K562 (cell line): Measurements from ENCODE around the gene TOX3. TPM values are rescaled to one million over a fixed set of nuclear protein-coding genes. Genes with fewer than 3 reads are reported as not detected.

ENCODE experiments used
- ATAC-seq: fragments of 200-7000 bp; cut with Tn5 transposase; 3 replicates; pipeline ENCODE4 v1.9.1; 2020; ENCODE audit warnings: moderate library complexity
- BruUV-seq: library from RNA; stranded (reverse); fragments of 400-500 nt; replicated peaks from 2 replicates; lab custom pipeline; 2021; lab: Mats Ljungman, UMichigan
- CTCF ChIA-PET: fragments of 300-600 bp; formaldehyde crosslinking; extraction: SDS; loops from one replicate; lab custom pipeline; 2021; ENCODE audit warnings: low intra/inter-chr PET ratio; lab: Yijun Ruan, JAX
- POLR2A ChIA-PET: fragments of 300-600, 350-650 bp; sonication (Branson Sonifier 250); formaldehyde crosslinking; extraction: SDS; loops from one replicate; lab custom pipeline; 2021; ENCODE audit warnings: antibody characterized with exemption, inconsistent platforms; lab: Yijun Ruan, JAX
- DNase-seq, 4 experiments: peaks; one replicate each; pipeline versions ENCODE4 v3.0.0 to v3.0.0-alpha.2; 2011 to 2018; ENCODE audit warnings: low spot score in 3 of 4, mixed read lengths in 3 of 4; ENCODE audit errors: extremely low read depth in 1 of 4
- FAIRE-seq: peaks from 2 replicates; lab custom pipeline; 2011; peaks lifted over from hg19 to GRCh38; lab: Jason Lieb, UNC
- H2AFZ ChIP-seq: 2 replicates; pipeline ENCODE4 v1.6.0; 2011; ENCODE audit warnings: low read depth, low read length, control low read depth, inconsistent platforms
- H3K27ac ChIP-seq: fragments of 200-600 bp; 3 replicates; pipeline ENCODE4 v1.8.0; 2011; ENCODE audit warnings: low read depth, mild to moderate bottlenecking, control low read depth, inconsistent platforms, low read length, moderate library complexity, mixed read lengths; ENCODE audit errors: extremely low read depth
- H3K27me3 ChIP-seq, 2 experiments: fragments of 300-600 bp in 1 of 2; 2 replicates in 1 of 2; 3 replicates in 1 of 2; pipeline versions ENCODE4 v1.6.0 to v1.8.0; 2011; ENCODE audit warnings: inconsistent platforms in 2 of 2, low read length in 2 of 2, mild to moderate bottlenecking in 1 of 2, mixed read lengths in 1 of 2, moderate library complexity in 1 of 2; ENCODE audit not compliant: control insufficient read depth in 2 of 2, insufficient read depth in 2 of 2
- H3K36me3 ChIP-seq: fragments of 300-600 bp; 3 replicates; pipeline ENCODE4 v1.8.0; 2011; ENCODE audit warnings: mild to moderate bottlenecking, low read length, inconsistent platforms; ENCODE audit not compliant: control insufficient read depth, insufficient read depth
- H3K4me1 ChIP-seq, 2 experiments: fragments of 200-600 bp in 1 of 2; replicated peaks in 1 of 2; 2 replicates in 1 of 2; 3 replicates in 1 of 2; pipeline versions ENCODE4 v1.5.1 to v1.8.0; 2011; ENCODE audit warnings: inconsistent platforms in 2 of 2, low read length in 2 of 2, mild to moderate bottlenecking in 1 of 2, mixed read lengths in 1 of 2, moderate library complexity in 1 of 2; ENCODE audit not compliant: control insufficient read depth in 2 of 2, insufficient read depth in 2 of 2
- H3K4me2 ChIP-seq: 2 replicates; pipeline ENCODE4 v1.6.1; 2011; ENCODE audit warnings: low read length, control low read depth, inconsistent platforms, mixed read lengths; ENCODE audit not compliant: insufficient read depth
- H3K4me3 ChIP-seq: fragments of 200-600 bp; sonication (generic), shearing (Covaris generic); 2 replicates; pipeline ENCODE4 v1.5.1; 2016; ENCODE audit warnings: control low read depth, inconsistent platforms
- H3K79me2 ChIP-seq: fragments of 200-600 bp; 3 replicates; pipeline ENCODE4 v1.8.0; 2011; ENCODE audit warnings: low read length, inconsistent platforms; ENCODE audit not compliant: control insufficient read depth, insufficient read depth
- H3K9ac ChIP-seq, 2 experiments: 2 replicates each; pipeline versions ENCODE4 v1.6.0 to v1.6.1; 2011; ENCODE audit warnings: low read depth in 2 of 2, low read length in 2 of 2, control low read depth in 1 of 2, inconsistent platforms in 1 of 2, mild to moderate bottlenecking in 1 of 2, mixed read lengths in 1 of 2; ENCODE audit not compliant: insufficient read depth in 1 of 2
- H3K9me1 ChIP-seq: one replicate; pipeline ENCODE4 v1.6.0; 2011; ENCODE audit warnings: inconsistent platforms, mild to moderate bottlenecking, low read length, moderate library complexity; ENCODE audit not compliant: control insufficient read depth, insufficient read depth
- H3K9me3 ChIP-seq: replicated peaks from 2 replicates; pipeline ENCODE4 v1.5.1; 2011; ENCODE audit warnings: low read depth, low read length, inconsistent platforms; ENCODE audit not compliant: control insufficient read depth, insufficient read depth
- H4K20me1 ChIP-seq: replicated peaks from 2 replicates; pipeline ENCODE4 v1.6.1; 2011; ENCODE audit warnings: low read length, inconsistent platforms, mixed read lengths; ENCODE audit not compliant: control insufficient read depth, insufficient read depth
- BRD9 ChIP-seq: fragments of 450-650 bp; IDR thresholded peaks from 2 replicates; pipeline ENCODE4 v1.6.1; 2018; ENCODE audit warnings: low read depth; ENCODE audit not compliant: partially characterized antibody
- CBFB ChIP-seq: sonication (generic); formaldehyde crosslinking; IDR thresholded peaks from 2 replicates; pipeline ENCODE4 v1.4.0; 2020; ENCODE audit warnings: mild to moderate bottlenecking, missing genetic modification reagents
- FOXM1 ChIP-seq, 2 experiments: fragments of 450-650 bp in 1 of 2; sonication (generic) in 1 of 2; formaldehyde crosslinking in 1 of 2; IDR thresholded peaks; 2 replicates each; pipeline versions ENCODE4 v1.6.1 to v1.9.0; 2017 to 2022; ENCODE audit warnings: low read depth in 2 of 2, mild to moderate bottlenecking in 2 of 2, missing genetic modification reagents in 1 of 2, moderate library complexity in 1 of 2
- HEY1 ChIP-seq: fragments of 250-450 bp; sonication (Bioruptor Pico); IDR thresholded peaks from 2 replicates; pipeline ENCODE4 v1.5.0; 2020; ENCODE audit warnings: mild to moderate bottlenecking, moderate library complexity, borderline replicate concordance
- MAFK ChIP-seq: IDR thresholded peaks from 2 replicates; pipeline ENCODE4 v1.6.1; 2011; ENCODE audit warnings: low read length, improper control_type of control experiment
- RBM25 ChIP-seq: fragments of 200-400 bp; formaldehyde crosslinking; IDR thresholded peaks from 2 replicates; pipeline ENCODE4 v1.6.1; 2018; ENCODE audit warnings: low read length, low read depth, moderate library complexity; ENCODE audit not compliant: severe bottlenecking
- SNRNP70 ChIP-seq: fragments of 200-400 bp; formaldehyde crosslinking; optimal IDR thresholded peaks from 2 replicates; pipeline ENCODE3; 2017; ENCODE audit warnings: low read depth, low read length
- ZNF695 ChIP-seq: fragments of 450-650 bp; formaldehyde crosslinking; IDR thresholded peaks from 2 replicates; pipeline ENCODE4 v1.4.0; 2020; ENCODE audit warnings: mild to moderate bottlenecking, moderate library complexity
- WGBS: fragments of 100-300 bp; shearing (Covaris generic); methylation state at CpG from one replicate; pipeline ENCODE4 v1.1.6; 2016; ENCODE audit warnings: low coverage, mixed read lengths; ENCODE audit not compliant: insufficient coverage; ENCODE audit errors: missing lambda C conversion rate; 5-methylcytosine and 5-hydroxymethylcytosine counted together
- in situ Hi-C: fragments of 300-500 bp; cut with MboI; formaldehyde crosslinking; loops from 4 replicates; pipeline ENCODE4 v1.15.0; 2018; ENCODE audit warnings: inconsistent platforms, mixed read lengths
- intact Hi-C: fragments of 100-400 bp; cut with micrococcal nuclease; formaldehyde crosslinking; loops from 2 replicates; pipeline ENCODE4 v1.14.2; 2022
- polyA plus RNA-seq, 8 experiments: library from polyadenylated mRNA; depleted of rRNA in 4 of 8; stranded (reverse) in 5 of 8; unstranded in 3 of 8; fragments of >200 nt; fragmentation: Nextera tagmentation in 2 of 8; fragmentation: Illumina TruSeq in 1 of 8; extraction: Ambion mirVana in 2 of 8; extraction: Trizol in 1 of 8; gene quantifications; 2 replicates each; pipeline versions ENCODE4 v1.2.1 to v1.2.3, GENCODE V29; 2011 to 2014; ENCODE audit warnings: inconsistent platforms in 1 of 8, missing spikeins in 1 of 8
- total RNA-seq, 7 experiments: library from RNA; depleted of rRNA in 6 of 7; stranded (reverse); fragments of >200 nt in 6 of 7; fragmentation: Illumina TruSeq in 2 of 7; extraction: Trizol in 2 of 7; gene quantifications; 2 replicates each; pipeline versions ENCODE4 v1.2.1 to v1.2.3, GENCODE V29; 2011 to 2021; ENCODE audit warnings: low replicate concordance in 1 of 7

TOX3 gene
- total and polyA plus RNA-seq, 9 of the 15 experiments (the other 6 are each of a cell fraction or from before 2014, with no cell fraction given): not detected

DNA sequence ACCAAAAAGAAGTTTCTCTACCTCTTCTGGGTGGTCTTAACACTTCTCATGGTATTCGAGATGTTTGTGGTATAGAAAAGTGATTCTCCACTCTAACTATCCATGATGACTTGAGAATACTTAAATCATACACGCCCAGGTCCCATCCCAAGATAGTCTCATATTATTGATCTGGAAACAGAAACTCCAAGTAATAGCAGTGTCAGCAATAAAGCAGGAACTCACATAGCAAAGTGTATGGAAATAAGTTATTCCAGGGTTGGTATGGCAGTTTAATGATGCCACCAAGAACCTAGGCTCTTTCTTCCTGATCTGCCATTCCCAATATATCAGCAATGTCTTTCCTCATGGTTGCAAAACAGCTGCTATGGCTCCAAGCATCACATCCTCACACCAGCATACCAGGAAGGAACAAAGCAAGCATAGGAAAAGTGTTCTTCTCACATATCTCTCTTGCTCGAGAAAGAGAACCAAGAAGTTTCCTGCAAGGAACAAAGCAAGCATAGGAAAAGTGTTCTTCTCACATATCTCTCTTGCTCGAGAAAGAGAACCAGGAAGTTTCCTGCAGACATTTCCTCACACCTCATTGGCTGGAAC, 23.6 kb upstream of the TOX3 start (continued):
- peak; percentile 43; the same call in 1 of the 2 replicates for TF ChIP-seq MAFK
- TF ChIP-seq HEY1 (CRISPR knock-in tag): no peak
- TF ChIP-seq ZNF695 (CRISPR knock-in tag): no peak
- no peak for TF ChIP-seq CBFB (CRISPR knock-in tag)

DNA sequence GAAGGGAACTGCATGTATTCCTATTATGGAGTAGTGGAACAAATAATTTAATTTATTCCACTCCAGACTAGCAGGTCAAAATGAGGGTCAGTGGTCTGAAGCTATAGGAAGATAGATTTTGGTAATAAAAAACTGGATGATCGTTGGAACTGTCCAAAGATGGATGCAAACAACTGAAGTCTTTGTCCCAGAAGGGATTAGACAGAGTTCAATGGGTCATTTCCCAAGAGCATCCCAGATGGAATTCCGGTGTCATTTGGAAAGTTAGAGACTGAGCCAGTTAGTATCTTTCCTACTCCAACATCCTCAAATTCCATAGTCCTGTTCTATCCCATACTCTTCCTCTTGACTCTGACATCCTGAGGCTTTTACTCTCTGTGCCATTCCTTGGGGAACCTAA, 22.8 kb upstream of the TOX3 start:
- Histone ChIP-seq H4K20me1 (no peaks in the 10 kb centered on the region), H3K9me3 (no peaks in the 10 kb centered on the region), H3K9me1 (no peaks in the 10 kb centered on the region), H3K4me1 (no peaks in the 10 kb centered on the region), H3K27ac (no peak overlapping the region), H3K27me3 (no peaks in the 10 kb centered on the region), H3K4me3 (no peak overlapping the region), H3K4me2 (no peak overlapping the region), H3K79me2 (no peaks in the 10 kb centered on the region), H3K9ac (no peak overlapping the region), H2AFZ (no peak overlapping the region), H3K36me3 (no peaks in the 10 kb centered on the region)
- ChIA-PET POLR2A (no interaction called here), CTCF (no interaction called here)
- FAIRE-seq: no peak
- TF ChIP-seq SNRNP70 (no peak), RBM25 (no peak), BRD9 (no peak), FOXM1 (IDR thresholded peaks at IDR 0.05; ENCODE audit: low read depth) (no peak), FOXM1 (CRISPR knock-in tag; IDR thresholded peaks at IDR 0.05; ENCODE audit: low read depth) (no peak)
- no TSS peak for BruUV-seq
- ATAC-seq: no peak
- WGBS: 0% methylated on average over 2 of the region's 2 CpGs
- no peak for DNase-seq
- intact Hi-C loops: no loop called here
- in situ Hi-C loops: no loop called here
